SK-N-SH (cell line): Measurements from ENCODE around the gene EFCAB12. TPM values are rescaled to one million over a fixed set of nuclear protein-coding genes. Genes with fewer than 3 reads are reported as not detected.

ENCODE experiments used
- CTCF ChIA-PET: fragments of 300-600, 350-600 bp; formaldehyde crosslinking; extraction: SDS; loops from one replicate; lab custom pipeline; 2021; lab: Yijun Ruan, JAX
- POLR2A ChIA-PET: fragments of 350-600 bp; sonication (Branson Sonifier 250); formaldehyde crosslinking; extraction: SDS; loops from one replicate; lab custom pipeline; 2020; ENCODE audit warnings: antibody characterized with exemption, inconsistent platforms; lab: Yijun Ruan, JAX
- DNase-seq: peaks from one replicate; pipeline ENCODE4 v3.0.0; 2012
- H2AFZ ChIP-seq: fragments of 200-600 bp; sonication (generic); 2 replicates; pipeline ENCODE4 v1.8.1; 2016; ENCODE audit warnings: antibody characterized with exemption, mild to moderate bottlenecking, low read depth
- H3F3A ChIP-seq: fragments of 200-600 bp; sonication (generic); replicated peaks from 2 replicates; pipeline ENCODE3; 2016; ENCODE audit warnings: antibody characterized with exemption, mild to moderate bottlenecking; ENCODE audit not compliant: insufficient read depth
- H3K27ac ChIP-seq, 2 experiments: fragments of 200-500 bp in 1 of 2; fragments of 200-600 bp in 1 of 2; sonication (Bioruptor generic) in 1 of 2; sonication (generic), shearing (Covaris generic) in 1 of 2; 2 replicates each; pipeline versions ENCODE4 v1.5.1 to v1.6.1; 2014 to 2016; ENCODE audit warnings: low read depth in 2 of 2, inconsistent platforms in 1 of 2, low read length in 1 of 2, mild to moderate bottlenecking in 1 of 2, mixed read lengths in 1 of 2
- H3K27me3 ChIP-seq: fragments of 200-600 bp; sonication (generic), shearing (Covaris generic); 2 replicates; pipeline ENCODE4 v1.6.1; 2016; ENCODE audit warnings: mixed run types; ENCODE audit not compliant: insufficient read depth
- H3K36me3 ChIP-seq, 2 experiments: fragments of 200-500 bp in 1 of 2; fragments of 200-600 bp in 1 of 2; sonication (Bioruptor generic) in 1 of 2; sonication (generic) in 1 of 2; replicated peaks in 1 of 2; 2 replicates each; pipeline versions ENCODE3 to v1.5.1; 2014 to 2016; ENCODE audit warnings: low read length in 1 of 2, mild to moderate bottlenecking in 1 of 2; ENCODE audit not compliant: insufficient read depth in 2 of 2, control insufficient read depth in 1 of 2
- H3K4me1 ChIP-seq, 2 experiments: fragments of 200-500 bp in 1 of 2; fragments of 200-600 bp in 1 of 2; sonication (Bioruptor generic) in 1 of 2; sonication (generic), shearing (Covaris generic) in 1 of 2; 2 replicates each; pipeline versions ENCODE4 v1.5.1 to v1.6.1; 2014 to 2016; ENCODE audit warnings: low read depth in 1 of 2, low read length in 1 of 2, mixed run types in 1 of 2; ENCODE audit not compliant: insufficient read depth in 2 of 2, control insufficient read depth in 1 of 2
- H3K4me2 ChIP-seq: fragments of 200-600 bp; sonication (generic), shearing (Covaris generic); 2 replicates; pipeline ENCODE4 v1.6.1; 2017; ENCODE audit warnings: mixed run types
- H3K4me3 ChIP-seq, 2 experiments: fragments of 200-500 bp in 1 of 2; fragments of 200-600 bp in 1 of 2; sonication (Bioruptor generic) in 1 of 2; sonication (generic), shearing (Covaris generic) in 1 of 2; 2 replicates each; pipeline versions ENCODE4 v1.5.1 to v1.8.1; 2014 to 2016; ENCODE audit warnings: low read depth in 2 of 2, inconsistent platforms in 1 of 2, low read length in 1 of 2, mild to moderate bottlenecking in 1 of 2, mixed read lengths in 1 of 2, moderate library complexity in 1 of 2
- H3K79me2 ChIP-seq: fragments of 200-600 bp; sonication (generic); 2 replicates; pipeline ENCODE4 v1.8.1; 2017; ENCODE audit warnings: mild to moderate bottlenecking; ENCODE audit not compliant: insufficient read depth
- H3K9ac ChIP-seq: fragments of 200-600 bp; sonication (generic); 2 replicates; pipeline ENCODE4 v1.6.1; 2017; ENCODE audit warnings: mixed run types
- H3K9me2 ChIP-seq: fragments of 200-600 bp; sonication (generic); 2 replicates; pipeline ENCODE4 v1.6.1; 2017; ENCODE audit warnings: mixed run types
- H3K9me3 ChIP-seq: fragments of 200-600 bp; sonication (generic); 2 replicates; pipeline ENCODE4 v1.6.1; 2017; ENCODE audit warnings: mixed run types, mild to moderate bottlenecking, moderate library complexity
- H4K20me1 ChIP-seq: fragments of 200-600 bp; sonication (generic); 2 replicates; pipeline ENCODE4 v1.6.1; 2017; ENCODE audit warnings: mild to moderate bottlenecking, mixed run types; ENCODE audit not compliant: insufficient read depth
- ELF1 ChIP-seq: IDR thresholded peaks from 2 replicates; pipeline ENCODE4 v1.4.0; 2012
- FOXM1 ChIP-seq: IDR thresholded peaks from 2 replicates; pipeline ENCODE4 v1.4.0; 2012; ENCODE audit warnings: low read depth, mild to moderate bottlenecking
- RCOR1 ChIP-seq: fragments of 150-350 bp; IDR thresholded peaks from 2 replicates; pipeline ENCODE4 v1.6.1; 2017; ENCODE audit warnings: antibody characterized with exemption, low read length
- SMC3 ChIP-seq: IDR thresholded peaks from 2 replicates; pipeline ENCODE4 v1.6.1; 2012; ENCODE audit warnings: low read depth, low read length, improper control_type of control experiment
- TAF1 ChIP-seq: IDR thresholded peaks from 2 replicates; pipeline ENCODE4 v1.6.1; 2012; ENCODE audit warnings: low read depth, mild to moderate bottlenecking, low read length, moderate library complexity, borderline replicate concordance
- WGBS: methylation state at CpG from one replicate; pipeline ENCODE4 v1.1.6; 2017; ENCODE audit warnings: low lambda C conversion rate; 5-methylcytosine and 5-hydroxymethylcytosine counted together
- polyA plus RNA-seq, 3 experiments: library from polyadenylated mRNA; depleted of rRNA; stranded (reverse); fragments of >200 nt; gene quantifications; 2 replicates each; pipeline ENCODE4 v1.2.3, GENCODE V29; 2012
- TF ChIP-seq, protein P1 (sequence below): IDR thresholded peaks from 2 replicates; pipeline ENCODE4 v1.4.0; 2012; ENCODE audit warnings: low read depth, borderline replicate concordance
- TF ChIP-seq, protein P2 (sequence below): IDR thresholded peaks from 2 replicates; pipeline ENCODE4 v1.4.0; 2012; ENCODE audit warnings: low read depth, borderline replicate concordance
- TF ChIP-seq, protein P3 (sequence below): IDR thresholded peaks from 2 replicates; pipeline ENCODE4 v1.6.1; 2012; ENCODE audit warnings: mild to moderate bottlenecking, low read depth, low read length, moderate library complexity

Gene EFCAB12
- polyA plus RNA-seq, 1 of the 3 experiments (the other 2 are of a cell fraction), result 0.38 TPM

DNA sequence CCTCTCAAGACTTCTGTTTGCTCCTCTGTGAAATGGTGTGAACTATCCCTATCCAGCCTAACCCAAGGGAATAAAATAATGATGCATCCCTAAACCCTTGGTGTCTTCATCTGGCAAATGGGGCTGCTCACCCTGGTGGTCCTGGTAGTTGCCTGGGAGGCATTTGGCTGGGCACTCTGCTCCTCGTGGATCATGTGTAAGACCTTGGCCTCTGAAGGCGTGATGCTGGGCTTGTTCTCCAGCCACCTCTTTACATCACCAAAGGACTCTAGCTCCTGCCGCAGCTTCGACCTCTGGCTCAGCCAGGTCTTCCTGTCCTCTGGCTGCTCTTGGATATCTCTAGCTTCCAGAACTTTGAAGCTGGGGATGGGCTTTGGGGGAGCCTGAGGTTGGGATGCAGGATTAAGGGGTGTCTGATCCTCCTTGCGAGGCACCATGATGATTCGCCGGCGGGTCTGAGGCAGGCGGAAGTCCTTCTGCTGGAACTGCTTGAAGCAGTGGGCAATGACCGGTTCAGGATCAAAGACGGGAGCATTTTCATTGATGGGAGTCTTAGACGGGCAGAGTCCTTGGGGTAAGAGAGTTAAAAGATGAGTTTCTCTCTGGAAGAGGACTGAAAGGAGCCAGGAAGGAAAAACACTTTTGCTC lies 7.1 kb downstream of the EFCAB12 start:
- Histone ChIP-seq H2AFZ (no peak overlapping the region), H3K9me2 (no peaks in the 10 kb centered on the region), H3K27me3 (no peaks in the 10 kb centered on the region), H3F3A (no peaks in the 10 kb centered on the region), H3K79me2 (no peaks in the 10 kb centered on the region), H3K4me2 (no peak overlapping the region), H3K4me1 (peaks cover 0 to 4% of the 10 kb centered on the region in 2 experiments; a peak in 1 of 4 replicates), H4K20me1 (no peaks in the 10 kb centered on the region), H3K4me3 (no peak overlapping the region), H3K27ac (no peak overlapping the region), H3K9me3 (no peaks in the 10 kb centered on the region), H3K36me3 (no peaks in the 10 kb centered on the region), H3K9ac (no peak overlapping the region)
- CTCF ChIA-PET, result interaction anchor here (1.3 to 1.7 kb wide), 2 partner anchors 14 to 38 kb away, joined by 3 to 4 read pairs; no protein-coding TSS in a partner anchor
- no peak for DNase-seq
- no peak for TF ChIP-seq SMC3
- TF ChIP-seq TAF1, result no peak
- POLR2A ChIA-PET, result no interaction called here
- 89% methylated on average over 12 of the region's 12 CpGs for WGBS

DNA sequence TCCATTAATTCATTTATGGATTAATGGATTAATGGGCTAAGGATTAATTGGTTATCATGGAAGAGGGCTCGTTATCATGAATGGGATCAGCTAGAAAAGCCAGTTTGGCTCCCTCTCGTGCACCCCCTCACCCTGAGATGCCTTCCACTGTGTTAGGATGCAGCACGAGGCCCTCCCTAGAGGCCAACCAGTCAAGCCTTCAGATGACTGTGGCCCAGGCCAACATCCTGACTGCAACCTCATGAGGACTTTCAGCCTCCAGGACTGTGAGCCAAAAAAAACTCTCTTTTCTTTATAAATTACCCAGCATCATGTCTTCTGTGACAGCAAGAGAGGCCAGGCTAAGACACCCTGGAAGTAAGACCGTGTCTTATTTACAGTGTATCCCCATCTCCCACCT lies 9.0 kb downstream of the EFCAB12 start:
- CTCF ChIA-PET, result no interaction called here
- no peaks in the 10 kb centered on the region for H3K27me3 ChIP-seq
- TF ChIP-seq, protein P1, sequence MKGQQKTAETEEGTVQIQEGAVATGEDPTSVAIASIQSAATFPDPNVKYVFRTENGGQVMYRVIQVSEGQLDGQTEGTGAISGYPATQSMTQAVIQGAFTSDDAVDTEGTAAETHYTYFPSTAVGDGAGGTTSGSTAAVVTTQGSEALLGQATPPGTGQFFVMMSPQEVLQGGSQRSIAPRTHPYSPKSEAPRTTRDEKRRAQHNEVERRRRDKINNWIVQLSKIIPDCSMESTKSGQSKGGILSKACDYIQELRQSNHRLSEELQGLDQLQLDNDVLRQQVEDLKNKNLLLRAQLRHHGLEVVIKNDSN, result no peak
- TF ChIP-seq ELF1 (no peak), FOXM1 (no peak), RCOR1 (no peak)
- TF ChIP-seq, protein P2, sequence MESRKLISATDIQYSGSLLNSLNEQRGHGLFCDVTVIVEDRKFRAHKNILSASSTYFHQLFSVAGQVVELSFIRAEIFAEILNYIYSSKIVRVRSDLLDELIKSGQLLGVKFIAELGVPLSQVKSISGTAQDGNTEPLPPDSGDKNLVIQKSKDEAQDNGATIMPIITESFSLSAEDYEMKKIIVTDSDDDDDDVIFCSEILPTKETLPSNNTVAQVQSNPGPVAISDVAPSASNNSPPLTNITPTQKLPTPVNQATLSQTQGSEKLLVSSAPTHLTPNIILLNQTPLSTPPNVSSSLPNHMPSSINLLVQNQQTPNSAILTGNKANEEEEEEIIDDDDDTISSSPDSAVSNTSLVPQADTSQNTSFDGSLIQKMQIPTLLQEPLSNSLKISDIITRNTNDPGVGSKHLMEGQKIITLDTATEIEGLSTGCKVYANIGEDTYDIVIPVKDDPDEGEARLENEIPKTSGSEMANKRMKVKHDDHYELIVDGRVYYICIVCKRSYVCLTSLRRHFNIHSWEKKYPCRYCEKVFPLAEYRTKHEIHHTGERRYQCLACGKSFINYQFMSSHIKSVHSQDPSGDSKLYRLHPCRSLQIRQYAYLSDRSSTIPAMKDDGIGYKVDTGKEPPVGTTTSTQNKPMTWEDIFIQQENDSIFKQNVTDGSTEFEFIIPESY, result no peak
- TF ChIP-seq, protein P3, sequence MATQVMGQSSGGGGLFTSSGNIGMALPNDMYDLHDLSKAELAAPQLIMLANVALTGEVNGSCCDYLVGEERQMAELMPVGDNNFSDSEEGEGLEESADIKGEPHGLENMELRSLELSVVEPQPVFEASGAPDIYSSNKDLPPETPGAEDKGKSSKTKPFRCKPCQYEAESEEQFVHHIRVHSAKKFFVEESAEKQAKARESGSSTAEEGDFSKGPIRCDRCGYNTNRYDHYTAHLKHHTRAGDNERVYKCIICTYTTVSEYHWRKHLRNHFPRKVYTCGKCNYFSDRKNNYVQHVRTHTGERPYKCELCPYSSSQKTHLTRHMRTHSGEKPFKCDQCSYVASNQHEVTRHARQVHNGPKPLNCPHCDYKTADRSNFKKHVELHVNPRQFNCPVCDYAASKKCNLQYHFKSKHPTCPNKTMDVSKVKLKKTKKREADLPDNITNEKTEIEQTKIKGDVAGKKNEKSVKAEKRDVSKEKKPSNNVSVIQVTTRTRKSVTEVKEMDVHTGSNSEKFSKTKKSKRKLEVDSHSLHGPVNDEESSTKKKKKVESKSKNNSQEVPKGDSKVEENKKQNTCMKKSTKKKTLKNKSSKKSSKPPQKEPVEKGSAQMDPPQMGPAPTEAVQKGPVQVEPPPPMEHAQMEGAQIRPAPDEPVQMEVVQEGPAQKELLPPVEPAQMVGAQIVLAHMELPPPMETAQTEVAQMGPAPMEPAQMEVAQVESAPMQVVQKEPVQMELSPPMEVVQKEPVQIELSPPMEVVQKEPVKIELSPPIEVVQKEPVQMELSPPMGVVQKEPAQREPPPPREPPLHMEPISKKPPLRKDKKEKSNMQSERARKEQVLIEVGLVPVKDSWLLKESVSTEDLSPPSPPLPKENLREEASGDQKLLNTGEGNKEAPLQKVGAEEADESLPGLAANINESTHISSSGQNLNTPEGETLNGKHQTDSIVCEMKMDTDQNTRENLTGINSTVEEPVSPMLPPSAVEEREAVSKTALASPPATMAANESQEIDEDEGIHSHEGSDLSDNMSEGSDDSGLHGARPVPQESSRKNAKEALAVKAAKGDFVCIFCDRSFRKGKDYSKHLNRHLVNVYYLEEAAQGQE, result no peak
- TF ChIP-seq, all 33 proteins: peak for 0
- Histone ChIP-seq H3K79me2 (no peaks in the 10 kb centered on the region), H3K36me3 (no peaks in the 10 kb centered on the region), H4K20me1 (no peaks in the 10 kb centered on the region), H3K9me2 (no peaks in the 10 kb centered on the region), H3K4me1 (peaks cover 0 to 4% of the 10 kb centered on the region in 2 experiments; a peak in 1 of 4 replicates), H3K4me2 (no peak overlapping the region), H2AFZ (no peak overlapping the region), H3K9me3 (no peaks in the 10 kb centered on the region), H3K4me3 (no peak overlapping the region), H3F3A (no peaks in the 10 kb centered on the region), H3K27ac (no peak overlapping the region), H3K9ac (no peak overlapping the region)
- 60% methylated on average over 4 of the region's 4 CpGs for WGBS
- POLR2A ChIA-PET, result interaction anchor here (1.3 kb wide), 1 partner anchor 9 kb away, joined by 3 read pairs; the partner anchor contains the start of gene EFCAB12
- DNase-seq, result no peak
